ENCODE data around the gene TEAD4.
A peak's percentile ranks its signal among the peaks of the same experiment; 100 is the strongest.
"Not testable (repeated sequence)": the region's sequence is repeated elsewhere in the genome, so short reads cannot be mapped to it uniquely, and the experiment has no call there.

The TEAD4 gene

GRCh38 chr12:3048540-3048939 is 89.3 kb downstream of the TEAD4 start:
- DNase-seq (ENCODE audit: low spot score), result no peak

GRCh38 chr12:3049176-3049575 is 90.0 kb downstream of the TEAD4 start:
- no peak for DNase-seq (ENCODE audit: low spot score)

GRCh38 chr12:3049611-3050249 is 90.5 kb downstream of the TEAD4 start:
- DNase-seq (ENCODE audit: low spot score), result peak; percentile 54

GRCh38 chr12:3054374-3054773 is 95.2 kb downstream of the TEAD4 start:
- DNase-seq (ENCODE audit: low spot score), result no peak

GRCh38 chr12:3055026-3055703 is 96.0 kb downstream of the TEAD4 start:
- DNase-seq (ENCODE audit: low spot score), result no peak

- no peak for DNase-seq (ENCODE audit: low spot score)
Observed at GRCh38 chr12:3055704-3056467, 96.7 kb downstream of the TEAD4 start.

- DNase-seq (ENCODE audit: low spot score), result no peak
Observed at GRCh38 chr12:3061059-3061458, 101.9 kb downstream of the TEAD4 start.

GRCh38 chr12:3061501-3062215 is 102.5 kb downstream of the TEAD4 start:
- no peak for DNase-seq (ENCODE audit: low spot score)

GRCh38 chr12:3065300-3065699 is 106.1 kb downstream of the TEAD4 start:
- DNase-seq (ENCODE audit: low spot score), result no peak

- not testable (repeated sequence) for DNase-seq (ENCODE audit: low spot score)
Observed at GRCh38 chr12:3065846-3066245, 106.6 kb downstream of the TEAD4 start.

GRCh38 chr12:3069714-3070113 is 110.5 kb downstream of the TEAD4 start:
- DNase-seq (ENCODE audit: low spot score), result no peak

GRCh38 chr12:3071107-3071506 is 111.9 kb downstream of the TEAD4 start:
- DNase-seq (ENCODE audit: low spot score), result no peak

GRCh38 chr12:3071710-3072109 is 112.5 kb downstream of the TEAD4 start:
- DNase-seq (ENCODE audit: low spot score), result no peak

GRCh38 chr12:3073438-3074250 is 114.4 kb downstream of the TEAD4 start:
- DNase-seq (ENCODE audit: low spot score), result peak; percentile 91

GRCh38 chr12:3075315-3075714 is 116.1 kb downstream of the TEAD4 start:
- no peak for DNase-seq (ENCODE audit: low spot score)

GRCh38 chr12:3076730-3077571 is 117.8 kb downstream of the TEAD4 start, which contains the start of gene TSPAN9:
Gene TSPAN9, plus strand, starts transcription at chr12:3077379. Its CDS starts 123,815 bp downstream, at chr12:3201194.
- DNase-seq (ENCODE audit: low spot score), result peak; percentile 49

GRCh38 chr12:3077572-3078081 is 118.4 kb downstream of the TEAD4 start:
- DNase-seq (ENCODE audit: low spot score), result peak; percentile 20

- no peak for DNase-seq (ENCODE audit: low spot score)
Observed at GRCh38 chr12:3078086-3078820, 119.1 kb downstream of the TEAD4 start.

- no peak for DNase-seq (ENCODE audit: low spot score)
Observed at GRCh38 chr12:3081091-3081490, 121.9 kb downstream of the TEAD4 start.

GRCh38 chr12:3081886-3082285 is 122.7 kb downstream of the TEAD4 start:
- no peak for DNase-seq (ENCODE audit: low spot score)

All from NAMALWA (cell line).